Spleen (tissue), 11 donors: ENCODE data around the gene PTTG1. TPM values are rescaled to one million over a fixed set of nuclear protein-coding genes. Genes with fewer than 3 reads are reported as not detected.

ENCODE experiments used
- DNase-seq: peaks from one replicate; pipeline ENCODE4 v3.0.0-alpha.2; 2020
- H3K27ac ChIP-seq, 8 donors: fragments of 200-600 bp; sonication (generic) in 7 of 8; 1 replicate in 4 of 8; 2 replicates in 4 of 8; pipeline versions ENCODE4 v1.5.0 to v1.8.0; 2016 to 2021; ENCODE audit warnings: inconsistent platforms in 4 of 8, mild to moderate bottlenecking in 4 of 8, moderate library complexity in 1 of 8
- H3K27me3 ChIP-seq, 7 donors: fragments of 200-600 bp; sonication (generic) in 6 of 7; replicated peaks in 1 of 7; 1 replicate in 4 of 7; 2 replicates in 3 of 7; pipeline versions ENCODE4 v1.5.0 to v1.8.0; 2016 to 2021; ENCODE audit warnings: inconsistent platforms in 3 of 7, mild to moderate bottlenecking in 1 of 7
- H3K36me3 ChIP-seq, 6 donors: fragments of 200-600 bp; sonication (generic) in 5 of 6; 1 replicate in 4 of 6; 2 replicates in 2 of 6; pipeline versions ENCODE4 v1.5.0 to v1.8.0; 2016 to 2021; ENCODE audit warnings: inconsistent platforms in 2 of 6
- H3K4me1 ChIP-seq, 6 donors: fragments of 200-600 bp; sonication (generic) in 5 of 6; 1 replicate in 3 of 6; 2 replicates in 3 of 6; pipeline versions ENCODE4 v1.5.0 to v1.8.0; 2016 to 2021; ENCODE audit warnings: inconsistent platforms in 3 of 6
- H3K4me3 ChIP-seq, 8 donors: fragments of 200-600 bp; sonication (generic) in 7 of 8; 1 replicate in 4 of 8; 2 replicates in 4 of 8; pipeline versions ENCODE4 v1.5.0 to v1.8.0; 2016 to 2021; ENCODE audit warnings: inconsistent platforms in 4 of 8, mild to moderate bottlenecking in 4 of 8, moderate library complexity in 2 of 8
- H3K9me3 ChIP-seq, 8 donors: fragments of 200-600 bp; sonication (generic) in 7 of 8; 1 replicate in 4 of 8; 2 replicates in 4 of 8; pipeline versions ENCODE4 v1.5.0 to v1.8.0; 2016 to 2021; ENCODE audit warnings: inconsistent platforms in 4 of 8
- POLR2A ChIP-seq, 3 donors: fragments of 450-650 bp; IDR thresholded peaks; one replicate each; pipeline ENCODE4 v1.5.1; 2017; ENCODE audit warnings: antibody characterized with exemption in 3 of 3, mild to moderate bottlenecking in 1 of 3
- POLR2AphosphoS5 ChIP-seq, 3 donors: sonication (generic); formaldehyde crosslinking; IDR thresholded peaks; one replicate each; pipeline ENCODE4 v1.5.1; 2017; ENCODE audit warnings: antibody characterized with exemption in 3 of 3
- WGBS, 5 donors: extraction: QIAGEN DNeasy Blood & Tissue Kit in 3 of 5; methylation state at CpG; one replicate each; pipeline versions ENCODE4 v1.1.5 to v1.1.7; 2013 to 2018; 5-methylcytosine and 5-hydroxymethylcytosine counted together
- intact Hi-C: fragments of 100-400 bp; cut with DNase I; formaldehyde crosslinking; loops from one replicate; pipeline ENCODE4 v1.15.0; 2023; ENCODE audit warnings: low total_unique reads
- polyA plus RNA-seq, 3 donors: library from polyadenylated mRNA; stranded (reverse); fragments of 200-250 nt; gene quantifications; one replicate each; pipeline ENCODE4 v1.2.1, GENCODE V29; 2013
- total RNA-seq, 7 donors: library from RNA; depleted of rRNA in 3 of 7; stranded (reverse); fragments of >200 nt in 3 of 7; fragmentation: NEBNext Ultra II Directional in 4 of 7; extraction: Animal tissue kit (Norgen Biotek cat#: 25700) in 4 of 7; gene quantifications; one replicate each; pipeline versions ENCODE4 v1.1.0 to v1.2.1, GENCODE V29; 2016 to 2021
- TF ChIP-seq, protein P1 (sequence below), 11 experiments: fragments of 200-600 bp in 7 of 11; fragments of 450-650 bp in 4 of 11; sonication (generic) in 4 of 11; IDR thresholded peaks in 8 of 11; conservative IDR thresholded peaks in 3 of 11; 1 replicate in 7 of 11; 2 replicates in 4 of 11; pipeline versions ENCODE4 v1.4.0 to v1.8.0; 2016 to 2021; ENCODE audit warnings: antibody characterized with exemption in 11 of 11, inconsistent platforms in 4 of 11, mild to moderate bottlenecking in 1 of 11
- donor health status: healthy with polysubstance abuse.
- donor health status: DM: no; HTN: no; CAD: no; lungs with moderate emphysema.
- donor health status: DM: no; HTN: no; CAD: no.
- donor health status: Bipolar disorder and iron deficiency.
- donor health status: healthy.
- donor health status: DM: no; HTN: no; CAD: no.
- donor health status: DM: yes; HTN: yes; CAD: no.

The PTTG1 gene
- total and polyA plus RNA-seq, 10 donors: 7.9 to 74.2 (median 19.6) TPM

GRCh38 chr5:160382346-160382745, 39.3 kb upstream of the PTTG1 start:
- H3K27me3 ChIP-seq: peaks cover 0 to under 1% (median 0%) of the 10 kb centered on the region in 7 donors
- H3K36me3 ChIP-seq: no peaks in the 10 kb centered on the region
- intact Hi-C loops: no loop called here
- WGBS, 5 donors: 58 to 81% (median 73%) methylated on average over 3 of the region's 3 CpGs
- H3K9me3 ChIP-seq: peaks cover 0 to 9% (median 7%) of the 10 kb centered on the region in 8 donors
- DNase-seq: no peak
- no peak for TF ChIP-seq POLR2A (IDR thresholded peaks at IDR 0.05)
- TF ChIP-seq POLR2AphosphoS5 (IDR thresholded peaks at IDR 0.05): no peak
- TF ChIP-seq, protein P1, sequence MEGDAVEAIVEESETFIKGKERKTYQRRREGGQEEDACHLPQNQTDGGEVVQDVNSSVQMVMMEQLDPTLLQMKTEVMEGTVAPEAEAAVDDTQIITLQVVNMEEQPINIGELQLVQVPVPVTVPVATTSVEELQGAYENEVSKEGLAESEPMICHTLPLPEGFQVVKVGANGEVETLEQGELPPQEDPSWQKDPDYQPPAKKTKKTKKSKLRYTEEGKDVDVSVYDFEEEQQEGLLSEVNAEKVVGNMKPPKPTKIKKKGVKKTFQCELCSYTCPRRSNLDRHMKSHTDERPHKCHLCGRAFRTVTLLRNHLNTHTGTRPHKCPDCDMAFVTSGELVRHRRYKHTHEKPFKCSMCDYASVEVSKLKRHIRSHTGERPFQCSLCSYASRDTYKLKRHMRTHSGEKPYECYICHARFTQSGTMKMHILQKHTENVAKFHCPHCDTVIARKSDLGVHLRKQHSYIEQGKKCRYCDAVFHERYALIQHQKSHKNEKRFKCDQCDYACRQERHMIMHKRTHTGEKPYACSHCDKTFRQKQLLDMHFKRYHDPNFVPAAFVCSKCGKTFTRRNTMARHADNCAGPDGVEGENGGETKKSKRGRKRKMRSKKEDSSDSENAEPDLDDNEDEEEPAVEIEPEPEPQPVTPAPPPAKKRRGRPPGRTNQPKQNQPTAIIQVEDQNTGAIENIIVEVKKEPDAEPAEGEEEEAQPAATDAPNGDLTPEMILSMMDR (IDR thresholded peaks at IDR 0.05 in 8 of 11, conservative IDR thresholded peaks at IDR 0.05 in 3 of 11): no peak
- no peak overlapping the region for H3K4me3 ChIP-seq
- no peaks in the 10 kb centered on the region for H3K4me1 ChIP-seq
- H3K27ac ChIP-seq: no peak overlapping the region

DNA sequence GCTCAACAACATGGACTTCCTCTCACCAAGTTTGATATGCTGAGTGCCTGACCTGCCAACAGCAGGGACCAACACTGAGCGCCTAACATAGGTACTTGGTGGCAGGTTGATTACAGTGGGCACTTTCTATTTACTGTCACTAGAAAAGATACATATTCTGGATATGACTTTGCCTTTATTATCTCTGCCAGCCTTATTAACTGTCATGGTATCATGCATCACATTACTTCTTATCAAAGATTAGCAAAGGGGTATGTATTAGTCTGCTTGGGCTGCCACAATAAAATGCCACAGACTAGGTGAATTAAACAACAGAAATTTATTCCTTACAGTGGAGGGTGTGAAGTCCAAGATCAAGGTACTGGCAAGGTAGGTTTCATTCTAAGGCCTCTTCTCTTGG, 37.0 kb upstream of the PTTG1 start:
- 88 to 100% (median 98%) methylated on average over 1 of the region's 1 CpG for WGBS, 5 donors
- peaks cover 0 to 19% (median 18%) of the 10 kb centered on the region in 8 donors for H3K9me3 ChIP-seq
- TF ChIP-seq, protein P1 (IDR thresholded peaks at IDR 0.05 in 8 of 11, conservative IDR thresholded peaks at IDR 0.05 in 3 of 11): no peak
- TF ChIP-seq POLR2AphosphoS5 (IDR thresholded peaks at IDR 0.05) (no peak), POLR2A (IDR thresholded peaks at IDR 0.05) (no peak)
- no peak overlapping the region for H3K27ac ChIP-seq
- no peaks in the 10 kb centered on the region for H3K4me1 ChIP-seq
- no peaks in the 10 kb centered on the region for H3K36me3 ChIP-seq
- no peak for DNase-seq
- H3K4me3 ChIP-seq: no peak overlapping the region
- H3K27me3 ChIP-seq: no peaks in the 10 kb centered on the region
- intact Hi-C loops: no loop called here

DNA sequence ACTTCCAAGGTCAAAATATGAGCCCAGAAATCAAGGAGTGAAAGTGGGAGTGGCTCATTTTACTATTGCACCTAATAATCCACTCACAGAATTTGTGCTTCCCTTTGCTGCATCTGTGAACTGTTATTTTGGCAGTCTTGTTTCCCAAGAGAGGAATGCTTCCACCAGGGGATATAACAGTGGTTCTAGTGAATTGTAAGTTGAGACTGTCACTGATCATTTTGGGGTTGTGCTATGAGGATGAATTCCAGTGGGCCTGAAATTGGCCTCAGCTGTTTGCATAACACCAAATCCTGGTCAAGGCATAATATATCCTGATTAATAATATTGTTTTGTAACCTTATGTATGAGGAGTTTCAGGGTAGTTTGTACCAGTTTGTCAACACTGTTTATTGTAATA, 36.2 kb upstream of the PTTG1 start:
- no peak overlapping the region for H3K27ac ChIP-seq
- no peak for DNase-seq
- H3K4me3 ChIP-seq: no peak overlapping the region
- H3K36me3 ChIP-seq: no peaks in the 10 kb centered on the region
- TF ChIP-seq, protein P1 (IDR thresholded peaks at IDR 0.05 in 8 of 11, conservative IDR thresholded peaks at IDR 0.05 in 3 of 11): no peak
- TF ChIP-seq POLR2A (IDR thresholded peaks at IDR 0.05): no peak
- no peak for TF ChIP-seq POLR2AphosphoS5 (IDR thresholded peaks at IDR 0.05)
- peaks cover 0 to 19% (median 18%) of the 10 kb centered on the region in 8 donors for H3K9me3 ChIP-seq
- H3K4me1 ChIP-seq: no peaks in the 10 kb centered on the region
- H3K27me3 ChIP-seq: no peaks in the 10 kb centered on the region
- intact Hi-C loops: no loop called here

DNA sequence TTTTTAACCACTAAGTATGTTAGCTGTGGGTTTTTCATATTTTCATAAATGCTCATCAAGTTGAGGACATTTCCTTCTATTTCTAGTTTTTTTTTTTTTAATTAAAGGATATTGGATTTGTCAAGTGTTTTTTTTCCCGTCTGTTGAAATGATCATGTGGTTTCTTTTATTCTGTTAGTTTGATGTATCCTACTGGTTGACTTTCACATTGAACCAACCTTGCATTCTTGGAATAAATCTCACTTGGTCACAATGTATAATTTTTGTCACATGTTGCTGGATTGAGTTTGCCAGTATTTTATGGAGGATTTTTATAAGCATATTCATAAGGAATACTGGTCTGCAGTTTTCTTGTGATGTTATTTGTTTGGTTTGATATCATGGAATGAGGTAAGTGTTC, 34.2 kb upstream of the PTTG1 start:
- Histone ChIP-seq H3K27me3 (no peaks in the 10 kb centered on the region), H3K4me1 (no peaks in the 10 kb centered on the region), H3K9me3 (peaks cover 0 to 19% (median 18%) of the 10 kb centered on the region in 8 donors), H3K27ac (no peak overlapping the region), H3K36me3 (no peaks in the 10 kb centered on the region), H3K4me3 (no peak overlapping the region)
- 86 to 97% (median 90%) methylated on average over 1 of the region's 1 CpG for WGBS, 5 donors
- DNase-seq: no peak
- TF ChIP-seq POLR2AphosphoS5 (IDR thresholded peaks at IDR 0.05): no peak
- TF ChIP-seq POLR2A (IDR thresholded peaks at IDR 0.05): no peak
- TF ChIP-seq, protein P1 (IDR thresholded peaks at IDR 0.05 in 8 of 11, conservative IDR thresholded peaks at IDR 0.05 in 3 of 11): no peak
- intact Hi-C loops: no loop called here
